ENCODE data around the gene SLC39A9.
"Not testable (repeated sequence)": the region's sequence is repeated elsewhere in the genome, so short reads cannot be mapped to it uniquely, and the experiment has no call there.

GRCh38 chr14:69476824-69477450, 78.4 kb downstream of the SLC39A9 start:
- not testable (repeated sequence) for TF ChIP-seq CTCF, POLR2A (IDR thresholded peaks at IDR 0.05)
